Liver (tissue), 9 donors: ENCODE results near the gene PTH1R. TPM values are rescaled to one million over a fixed set of nuclear protein-coding genes. Genes with fewer than 3 reads are reported as not detected.

ENCODE experiments used
- DNase-seq: peaks from one replicate; pipeline ENCODE4 v3.0.0-alpha.2; 2017; ENCODE audit warnings: low spot score
- H3K27ac ChIP-seq, 2 donors: one replicate each; pipeline ENCODE4 v1.7.0; 2013; ENCODE audit warnings: inconsistent platforms in 2 of 2, low read length in 2 of 2, control low read depth in 1 of 2, low read depth in 1 of 2, mild to moderate bottlenecking in 1 of 2
- H3K27me3 ChIP-seq, 4 donors: one replicate each; pipeline versions ENCODE4 v1.6.1 to v1.7.0; 2013; ENCODE audit warnings: low read length in 3 of 4, inconsistent platforms in 1 of 4, mild to moderate bottlenecking in 1 of 4, moderate library complexity in 1 of 4; ENCODE audit not compliant: control insufficient read depth in 4 of 4, insufficient read depth in 4 of 4
- H3K36me3 ChIP-seq, 4 donors: one replicate each; pipeline versions ENCODE4 v1.6.1 to v1.7.0; 2013; ENCODE audit warnings: low read length in 3 of 4, mild to moderate bottlenecking in 3 of 4, low read depth in 1 of 4, moderate library complexity in 1 of 4; ENCODE audit not compliant: control insufficient read depth in 4 of 4, insufficient read depth in 3 of 4
- H3K4me1 ChIP-seq, 4 donors: one replicate each; pipeline versions ENCODE4 v1.6.1 to v1.7.0; 2013; ENCODE audit warnings: low read length in 3 of 4, mild to moderate bottlenecking in 3 of 4, moderate library complexity in 1 of 4; ENCODE audit not compliant: control insufficient read depth in 4 of 4, insufficient read depth in 4 of 4
- H3K4me3 ChIP-seq, 3 donors: one replicate each; pipeline versions ENCODE4 v1.6.1 to v1.7.0; 2013; ENCODE audit warnings: low read length in 3 of 3, control low read depth in 1 of 3, low read depth in 1 of 3, mild to moderate bottlenecking in 1 of 3
- H3K9ac ChIP-seq, 2 donors: one replicate each; pipeline ENCODE4 v1.7.0; 2013; ENCODE audit warnings: low read length in 2 of 2, mild to moderate bottlenecking in 2 of 2, moderate library complexity in 2 of 2, control low read depth in 1 of 2, low read depth in 1 of 2
- H3K9me3 ChIP-seq, 4 donors: one replicate each; pipeline versions ENCODE4 v1.6.1 to v1.7.0; 2013; ENCODE audit warnings: low read length in 3 of 4; ENCODE audit not compliant: control insufficient read depth in 4 of 4
- CTCF ChIP-seq: fragments of 150-350 bp; IDR thresholded peaks from 2 replicates; pipeline ENCODE4 v1.5.1; 2017; ENCODE audit warnings: improper control_type of control experiment, low read depth, low read length; ENCODE audit not compliant: missing input control
- EGR1 ChIP-seq, 2 donors: IDR thresholded peaks; 2 replicates each; pipeline ENCODE4 v1.6.1; 2016 to 2018; ENCODE audit warnings: antibody characterized with exemption in 2 of 2, low read depth in 2 of 2
- FOXA1 ChIP-seq: IDR thresholded peaks from 2 replicates; pipeline ENCODE4 v1.6.1; 2016; ENCODE audit warnings: antibody characterized with exemption
- FOXA2 ChIP-seq: IDR thresholded peaks from 2 replicates; pipeline ENCODE4 v1.6.1; 2016; ENCODE audit warnings: antibody characterized with exemption
- GABPA ChIP-seq, 2 donors: IDR thresholded peaks in 1 of 2; conservative IDR thresholded peaks in 1 of 2; 2 replicates each; pipeline ENCODE4 v1.6.1; 2016; ENCODE audit warnings: antibody characterized with exemption in 2 of 2, mild to moderate bottlenecking in 1 of 2, moderate library complexity in 1 of 2
- HNF4A ChIP-seq, 2 donors: conservative IDR thresholded peaks; 2 replicates each; pipeline ENCODE4 v1.6.1; 2016; ENCODE audit warnings: antibody characterized with exemption in 2 of 2, mild to moderate bottlenecking in 2 of 2
- JUND ChIP-seq, 2 donors: IDR thresholded peaks; 2 replicates each; pipeline ENCODE4 v1.6.1; 2016; ENCODE audit warnings: antibody characterized with exemption in 2 of 2
- RAD21 ChIP-seq, 2 donors: IDR thresholded peaks; 2 replicates each; pipeline ENCODE4 v1.6.1; 2016; ENCODE audit warnings: antibody characterized with exemption in 2 of 2, mild to moderate bottlenecking in 2 of 2
- REST ChIP-seq: IDR thresholded peaks from 2 replicates; pipeline ENCODE4 v1.6.1; 2016; ENCODE audit warnings: antibody characterized with exemption, mild to moderate bottlenecking
- RXRA ChIP-seq, 2 donors: IDR thresholded peaks; 2 replicates each; pipeline ENCODE4 v1.6.1; 2017 to 2018; ENCODE audit warnings: antibody characterized with exemption in 2 of 2, mild to moderate bottlenecking in 1 of 2
- SP1 ChIP-seq: IDR thresholded peaks from 2 replicates; pipeline ENCODE4 v1.6.1; 2018; ENCODE audit warnings: antibody characterized with exemption, mild to moderate bottlenecking
- TAF1 ChIP-seq: conservative IDR thresholded peaks from 2 replicates; pipeline ENCODE4 v1.6.1; 2016; ENCODE audit warnings: antibody characterized with exemption, mild to moderate bottlenecking
- YY1 ChIP-seq: IDR thresholded peaks from 2 replicates; pipeline ENCODE4 v1.6.1; 2016; ENCODE audit warnings: antibody characterized with exemption, mild to moderate bottlenecking
- ZBTB33 ChIP-seq: IDR thresholded peaks from 2 replicates; pipeline ENCODE4 v1.6.1; 2016; ENCODE audit warnings: antibody characterized with exemption
- WGBS: extraction: QIAGEN DNeasy Blood & Tissue Kit; methylation state at CpG from one replicate; pipeline ENCODE4 v1.1.7; 2013; 5-methylcytosine and 5-hydroxymethylcytosine counted together
- polyA plus RNA-seq, 2 donors: library from polyadenylated mRNA; stranded (reverse) in 1 of 2; unstranded in 1 of 2; fragments of 200-250 nt in 1 of 2; fragments of >200 nt in 1 of 2; fragmentation: Nextera tagmentation in 1 of 2; extraction: Ambion mirVana in 1 of 2; gene quantifications; one replicate each; pipeline versions ENCODE4 v1.2.1 to v1.2.3, GENCODE V29; 2013 to 2015
- total RNA-seq, 2 donors: library from RNA; depleted of rRNA; stranded (reverse); fragments of >200 nt; gene quantifications; one replicate each; pipeline ENCODE4 v1.2.3, GENCODE V29; 2014
- TF ChIP-seq, protein P1 (sequence below): IDR thresholded peaks from 2 replicates; pipeline ENCODE4 v1.6.1; 2016; ENCODE audit warnings: antibody characterized with exemption
- TF ChIP-seq, protein P2 (sequence below): IDR thresholded peaks from 2 replicates; pipeline ENCODE4 v1.6.1; 2016; ENCODE audit warnings: antibody characterized with exemption
- donor health status: healthy.
- donor health status: healthy.
- donor health status: healthy.
- donor health status: healthy.
- donor health status: healthy.

PTH1R gene
- total and polyA plus RNA-seq, 4 donors = 7.2 to 28.4 (median 23.6) TPM

- Histone ChIP-seq H3K36me3 (no peaks in the 10 kb centered on the region), H3K4me1 (peaks cover 5 to 22% (median 16%) of the 10 kb centered on the region in 4 donors), H3K9ac (no peak overlapping the region), H3K27ac (no peak overlapping the region), H3K4me3 (no peak overlapping the region), H3K9me3 (no peaks in the 10 kb centered on the region), H3K27me3 (no peaks in the 10 kb centered on the region)
- no peak for DNase-seq
- 90% methylated on average over 18 of the region's 18 CpGs for WGBS
- no peak for TF ChIP-seq TAF1
- TF ChIP-seq YY1 = no peak
- TF ChIP-seq, protein P1, sequence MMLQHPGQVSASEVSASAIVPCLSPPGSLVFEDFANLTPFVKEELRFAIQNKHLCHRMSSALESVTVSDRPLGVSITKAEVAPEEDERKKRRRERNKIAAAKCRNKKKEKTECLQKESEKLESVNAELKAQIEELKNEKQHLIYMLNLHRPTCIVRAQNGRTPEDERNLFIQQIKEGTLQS = no peak
- no peak for TF ChIP-seq FOXA2
- TF ChIP-seq JUND (IDR thresholded peaks at IDR 0.05) = no peak
- TF ChIP-seq HNF4A (conservative IDR thresholded peaks at IDR 0.05) = no peak
- TF ChIP-seq GABPA (IDR thresholded peaks at IDR 0.05 in 1 of 2, conservative IDR thresholded peaks at IDR 0.05 in 1 of 2) = no peak
- TF ChIP-seq, protein P2, sequence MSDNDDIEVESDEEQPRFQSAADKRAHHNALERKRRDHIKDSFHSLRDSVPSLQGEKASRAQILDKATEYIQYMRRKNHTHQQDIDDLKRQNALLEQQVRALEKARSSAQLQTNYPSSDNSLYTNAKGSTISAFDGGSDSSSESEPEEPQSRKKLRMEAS = no peak
- no peak for TF ChIP-seq SP1
- TF ChIP-seq REST = no peak
- TF ChIP-seq EGR1 (IDR thresholded peaks at IDR 0.05; ENCODE audit: low read depth in 2 of 2) = no peak
- TF ChIP-seq CTCF = no peak
These were observed 27.0 kb downstream of the PTH1R start for GRCh38 chr3:46904303-46905212.

DNA sequence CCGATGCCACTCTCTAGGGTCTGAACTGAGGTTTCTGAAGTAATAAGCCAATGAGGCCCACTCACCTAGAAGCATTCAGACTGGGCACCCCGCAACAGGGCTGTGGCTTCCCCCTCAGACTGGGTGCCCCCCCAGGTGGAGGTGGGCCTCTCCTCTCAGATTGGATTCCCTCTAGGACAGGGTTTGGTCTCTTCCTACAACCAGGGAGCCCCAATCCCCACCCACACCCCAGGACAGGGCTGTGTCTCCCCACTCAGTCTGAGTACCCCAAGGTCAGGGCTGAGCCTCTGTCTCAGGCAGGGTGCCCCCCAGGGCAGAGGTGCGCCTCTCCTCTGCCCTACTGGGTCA is 27.7 kb downstream of the PTH1R start:
- Histone ChIP-seq H3K9me3 (no peaks in the 10 kb centered on the region), H3K27me3 (no peaks in the 10 kb centered on the region), H3K9ac (no peak overlapping the region), H3K36me3 (no peaks in the 10 kb centered on the region), H3K4me3 (no peak overlapping the region), H3K27ac (no peak overlapping the region), H3K4me1 (peaks cover 5 to 22% (median 18%) of the 10 kb centered on the region in 4 donors)
- no peak for DNase-seq
- TF ChIP-seq, protein P1 = no peak
- no peak for TF ChIP-seq YY1
- no peak for TF ChIP-seq HNF4A (conservative IDR thresholded peaks at IDR 0.05)
- no peak for TF ChIP-seq GABPA (IDR thresholded peaks at IDR 0.05 in 1 of 2, conservative IDR thresholded peaks at IDR 0.05 in 1 of 2)
- TF ChIP-seq, protein P2 = no peak
- TF ChIP-seq RXRA (IDR thresholded peaks at IDR 0.05) = no peak
- no peak for TF ChIP-seq FOXA1
- TF ChIP-seq RAD21 (IDR thresholded peaks at IDR 0.05) = no peak
- no peak for TF ChIP-seq ZBTB33
- 96% methylated on average over 3 of the region's 3 CpGs for WGBS
